Chondrocyte (in vitro differentiated cells): Measurements from ENCODE around the gene NRDE2. TPM values are rescaled to one million over a fixed set of nuclear protein-coding genes. Genes with fewer than 3 reads are reported as not detected.

ENCODE experiments used
- DNase-seq: peaks from one replicate; pipeline ENCODE4 v3.0.0; 2021; ENCODE audit warnings: mixed read lengths, low spot score
- H3K27ac Mint-ChIP-seq: one replicate; pipeline ENCODE4 v1.8.0; 2021; ENCODE audit warnings: mild to moderate bottlenecking, moderate library complexity, mixed read lengths; ENCODE audit not compliant: unreplicated experiment
- H3K27me3 Mint-ChIP-seq: 2 replicates; pipeline ENCODE4 v1.8.0; 2021; ENCODE audit warnings: low read depth, mixed read lengths
- H3K36me3 Mint-ChIP-seq: 2 replicates; pipeline ENCODE4 v1.8.0; 2021; ENCODE audit warnings: low read depth, mixed read lengths
- H3K4me1 Mint-ChIP-seq: 2 replicates; pipeline ENCODE4 v1.8.0; 2021; ENCODE audit warnings: low read depth, mild to moderate bottlenecking, mixed read lengths
- H3K4me3 Mint-ChIP-seq: one replicate; pipeline ENCODE4 v1.8.0; 2021; ENCODE audit warnings: mild to moderate bottlenecking, moderate library complexity, mixed read lengths; ENCODE audit not compliant: unreplicated experiment
- H3K9me3 Mint-ChIP-seq: 2 replicates; pipeline ENCODE4 v1.8.0; 2021; ENCODE audit warnings: low read depth, mixed read lengths
- CTCF ChIP-seq: fragments of 200-600 bp; sonication (generic); IDR thresholded peaks from 2 replicates; pipeline ENCODE4 v1.5.0; 2021; ENCODE audit warnings: antibody characterized with exemption, mild to moderate bottlenecking, moderate library complexity
- total RNA-seq: library from RNA; stranded (reverse); gene quantifications from 3 replicates; pipeline ENCODE4 v1.2.1, GENCODE V29; 2021

Gene NRDE2
- total RNA-seq, 1 donor from 2014 or later = 16.1 TPM

- no peaks in the 10 kb centered on the region for H3K9me3 Mint-ChIP-seq
- peaks cover 13% of the 10 kb centered on the region for H3K36me3 Mint-ChIP-seq
- no peaks in the 10 kb centered on the region for H3K27me3 Mint-ChIP-seq
- TF ChIP-seq CTCF = no peak
- H3K4me3 Mint-ChIP-seq = no peak overlapping the region
- peak overlapping the region; percentile 98 for H3K27ac Mint-ChIP-seq
- H3K4me1 Mint-ChIP-seq = peaks cover 45% of the 10 kb centered on the region
- DNase-seq = no peak
Observed at GRCh38 chr14:90275820-90276219, 55.9 kb downstream of the NRDE2 start.

- H3K27ac Mint-ChIP-seq = peak overlapping the region; percentile 98
- no peak for TF ChIP-seq CTCF
- peaks cover 13% of the 10 kb centered on the region for H3K36me3 Mint-ChIP-seq
- no peaks in the 10 kb centered on the region for H3K9me3 Mint-ChIP-seq
- H3K27me3 Mint-ChIP-seq = no peaks in the 10 kb centered on the region
- no peak overlapping the region for H3K4me3 Mint-ChIP-seq
- H3K4me1 Mint-ChIP-seq = peaks cover 43% of the 10 kb centered on the region
- no peak for DNase-seq
Observed at GRCh38 chr14:90275458-90275814, 56.3 kb downstream of the NRDE2 start.

GRCh38 chr14:90274808-90275457 is 56.8 kb downstream of the NRDE2 start:
- DNase-seq = no peak
- peaks cover 43% of the 10 kb centered on the region for H3K4me1 Mint-ChIP-seq
- TF ChIP-seq CTCF = no peak
- H3K9me3 Mint-ChIP-seq = no peaks in the 10 kb centered on the region
- peaks cover 18% of the 10 kb centered on the region for H3K36me3 Mint-ChIP-seq
- no peaks in the 10 kb centered on the region for H3K27me3 Mint-ChIP-seq
- no peak overlapping the region for H3K4me3 Mint-ChIP-seq
- H3K27ac Mint-ChIP-seq = peak overlapping the region; percentile 98

GRCh38 chr14:90274019-90274418 is 57.7 kb downstream of the NRDE2 start:
- peaks cover 21% of the 10 kb centered on the region for H3K36me3 Mint-ChIP-seq

GRCh38 chr14:90273532-90273931 is 58.2 kb downstream of the NRDE2 start:
- TF ChIP-seq CTCF = no peak
- peaks cover 43% of the 10 kb centered on the region for H3K4me1 Mint-ChIP-seq
- H3K27ac Mint-ChIP-seq = peak overlapping the region; percentile 98
- DNase-seq = no peak
- H3K36me3 Mint-ChIP-seq = peaks cover 21% of the 10 kb centered on the region
- H3K27me3 Mint-ChIP-seq = no peaks in the 10 kb centered on the region
- no peaks in the 10 kb centered on the region for H3K9me3 Mint-ChIP-seq
- no peak overlapping the region for H3K4me3 Mint-ChIP-seq

More at GRCh38 chr14:90274019-90274418, 57.7 kb downstream of the NRDE2 start:
- H3K27me3 Mint-ChIP-seq = no peaks in the 10 kb centered on the region
- TF ChIP-seq CTCF = no peak
- H3K4me3 Mint-ChIP-seq = no peak overlapping the region
- no peak for DNase-seq
- H3K9me3 Mint-ChIP-seq = no peaks in the 10 kb centered on the region
- peaks cover 43% of the 10 kb centered on the region for H3K4me1 Mint-ChIP-seq
- peak overlapping the region; percentile 98 for H3K27ac Mint-ChIP-seq
